Bronchus fibroblast of lung (primary cell): Measurements from ENCODE around the gene ISOC2. TPM values are rescaled to one million over a fixed set of nuclear protein-coding genes. Genes with fewer than 3 reads are reported as not detected.

Experiments used
- total RNA-seq: library from RNA; depleted of rRNA; stranded (reverse); fragments of >200 nt; gene quantifications from 2 replicates; pipeline ENCODE4 v1.2.3, GENCODE V29; 2015

ISOC2 gene, protein sequence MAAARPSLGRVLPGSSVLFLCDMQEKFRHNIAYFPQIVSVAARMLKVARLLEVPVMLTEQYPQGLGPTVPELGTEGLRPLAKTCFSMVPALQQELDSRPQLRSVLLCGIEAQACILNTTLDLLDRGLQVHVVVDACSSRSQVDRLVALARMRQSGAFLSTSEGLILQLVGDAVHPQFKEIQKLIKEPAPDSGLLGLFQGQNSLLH
- 74.8 and 86.4 TPM in 2 replicates for total RNA-seq

DNA sequence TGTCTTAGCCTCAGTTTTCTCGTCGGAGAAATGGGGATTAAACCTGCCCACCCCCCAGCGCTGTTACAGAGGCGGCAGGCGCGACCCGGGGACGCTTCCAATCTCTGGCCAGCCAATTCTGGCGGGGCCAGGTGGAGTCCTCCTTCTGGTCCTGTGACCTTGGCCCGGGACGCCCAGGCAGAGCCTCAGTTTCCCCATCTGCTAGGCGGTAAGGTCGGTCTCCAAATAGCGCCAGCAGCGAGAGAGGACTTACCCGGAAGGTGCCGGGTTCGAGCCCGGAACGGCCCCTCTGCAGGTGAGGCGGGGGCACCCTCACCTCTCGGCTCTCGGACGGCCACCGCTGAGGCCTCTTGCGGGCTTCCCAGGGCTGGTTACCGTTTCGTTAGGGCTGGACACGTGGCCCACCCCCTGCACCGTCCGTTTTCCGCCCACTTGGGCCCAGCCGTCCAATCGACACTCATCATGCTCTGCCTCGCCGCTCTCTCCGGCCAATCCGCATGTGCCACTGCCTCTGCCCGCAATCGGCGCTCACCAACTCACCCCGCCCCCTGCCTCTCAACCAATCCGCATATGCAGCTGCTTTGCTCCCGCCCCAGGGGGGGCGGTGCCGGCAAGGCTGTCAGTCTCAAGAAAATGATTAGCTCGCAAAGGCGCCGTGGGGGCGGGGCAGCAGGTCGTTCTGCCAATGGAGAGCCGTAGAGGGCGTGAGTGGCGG is at the start of gene ISOC2:
Gene ISOC2, minus strand, starts transcription at position 384 of the 715 bp plus-strand sequence. CDS start 5,156 bp downstream, outside the sequence.

DNA sequence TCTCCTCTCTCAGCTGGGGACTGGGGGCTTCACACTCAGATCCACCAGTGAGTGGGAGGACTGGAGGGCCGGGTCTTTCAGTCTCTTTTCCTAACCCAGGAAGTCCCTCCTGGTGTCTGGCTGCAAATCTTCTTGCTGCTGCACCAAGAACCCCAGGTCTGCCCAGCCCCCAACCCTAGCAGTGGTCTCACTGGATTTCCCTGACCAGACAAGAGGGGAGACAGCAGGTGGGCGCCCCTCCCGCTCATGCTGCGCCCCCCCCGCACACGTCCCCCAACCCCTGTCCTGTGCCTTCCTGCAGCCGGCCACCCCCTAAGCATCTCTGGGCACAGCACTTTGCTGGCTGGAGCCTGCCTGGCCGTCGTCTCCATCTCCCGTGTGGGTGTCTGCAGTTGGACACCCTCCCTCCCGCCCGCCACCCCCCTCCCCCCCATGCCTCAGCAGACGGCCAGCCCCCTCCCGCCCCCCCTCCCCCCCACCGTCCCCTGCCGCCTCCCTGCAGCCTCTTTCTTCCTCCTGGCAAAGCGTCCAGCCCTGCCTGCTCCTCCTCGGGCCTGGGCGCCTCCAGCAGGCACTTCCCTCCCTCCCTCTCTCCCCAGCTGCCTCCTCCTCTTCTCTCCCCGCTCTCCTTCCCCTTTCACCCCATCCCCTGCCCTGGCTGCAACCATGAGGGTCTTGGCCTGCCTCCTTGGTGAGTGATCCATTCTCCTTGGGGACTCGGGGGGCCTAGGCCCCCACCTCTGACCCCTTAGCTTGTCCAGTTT is 26.7 kb upstream of the ISOC2 start, which contains the start of gene SSC5D:
Gene SSC5D, plus strand, starts transcription at position 513 of the 764 bp plus-strand sequence. Its CDS starts 154 bp downstream, at position 667.

DNA sequence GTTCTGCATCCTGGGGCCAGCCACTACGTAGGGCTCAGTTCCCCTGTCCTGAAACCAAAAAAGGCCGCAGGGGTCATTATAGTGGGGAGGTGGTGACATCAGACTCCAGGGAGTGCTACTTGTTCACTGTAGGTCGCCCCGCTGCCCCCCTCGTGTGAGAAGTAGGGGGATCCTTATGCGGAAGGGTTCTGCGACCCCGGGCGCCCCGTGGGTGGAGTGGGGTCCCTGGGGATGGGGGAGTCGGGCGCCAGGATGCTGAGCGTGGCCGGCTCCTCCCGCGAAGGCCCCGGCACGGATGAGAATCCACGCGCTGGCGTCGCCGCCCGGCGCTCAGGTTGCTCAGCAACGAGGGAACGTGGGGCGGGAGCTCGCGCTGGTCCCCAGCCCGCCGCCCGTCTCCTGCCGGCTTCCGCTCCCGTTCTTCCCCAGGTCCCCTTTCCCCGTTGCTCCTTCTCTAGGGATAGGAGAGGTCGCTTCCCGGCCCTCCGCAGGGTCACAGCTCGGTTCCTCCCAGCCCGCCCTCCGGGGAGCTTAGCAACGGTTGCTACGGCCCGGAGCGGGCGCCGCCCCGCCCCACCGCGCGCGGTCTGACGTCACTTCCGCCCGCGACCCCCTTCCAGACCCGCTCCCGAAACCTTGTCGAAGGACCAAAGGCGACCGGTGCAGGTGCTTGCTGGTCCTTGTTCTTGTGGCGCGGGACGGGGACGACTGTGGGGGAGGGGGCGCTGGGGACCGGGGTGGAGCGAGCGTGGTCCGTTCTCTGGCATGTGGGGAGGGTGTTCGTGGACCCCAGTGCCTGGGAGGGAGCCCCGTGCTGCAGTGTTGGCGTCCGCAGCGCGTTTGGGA is 23.4 kb upstream of the ISOC2 start, which contains the start of gene NAT14:
Gene NAT14, plus strand, starts transcription at position 596 of the 846 bp plus-strand sequence. CDS start 521 bp downstream, outside the sequence.

DNA sequence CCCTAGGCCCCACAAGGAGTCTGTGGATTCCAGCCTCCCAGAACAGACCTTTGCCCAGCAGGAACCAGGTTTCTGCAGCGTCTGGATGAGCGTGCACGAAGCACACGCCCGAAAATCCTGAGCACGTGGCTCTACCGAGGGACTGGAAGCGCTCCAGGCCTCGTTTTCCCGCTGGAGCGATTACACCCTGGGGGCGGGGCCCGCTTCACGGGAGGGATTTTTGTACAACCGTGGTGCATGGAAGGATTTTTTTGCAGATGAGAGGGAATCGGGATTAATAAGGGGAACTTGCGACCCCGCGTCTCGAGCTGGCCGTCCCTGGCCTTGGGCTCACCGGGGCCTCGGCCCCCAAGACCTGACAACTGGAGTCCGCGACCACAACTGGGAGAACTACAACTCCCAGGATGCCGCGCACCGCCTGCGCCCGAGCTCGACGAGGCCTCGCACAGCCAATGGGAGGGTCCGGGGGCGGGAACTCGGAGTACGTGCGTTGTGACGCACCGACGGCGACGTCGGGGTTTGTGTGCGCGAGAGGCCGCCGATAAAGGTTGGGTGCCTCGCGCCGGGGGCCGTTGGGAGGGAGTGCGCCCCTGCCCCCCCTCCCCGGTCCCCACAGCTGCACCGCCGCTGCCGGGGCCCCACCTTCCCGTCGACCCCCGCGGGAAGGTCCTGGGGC is 14.8 kb upstream of the ISOC2 start, which contains the start of gene ZNF628:
Gene ZNF628, plus strand, starts transcription at position 518 of the 676 bp plus-strand sequence. CDS start 3,294 bp downstream, outside the sequence.

DNA sequence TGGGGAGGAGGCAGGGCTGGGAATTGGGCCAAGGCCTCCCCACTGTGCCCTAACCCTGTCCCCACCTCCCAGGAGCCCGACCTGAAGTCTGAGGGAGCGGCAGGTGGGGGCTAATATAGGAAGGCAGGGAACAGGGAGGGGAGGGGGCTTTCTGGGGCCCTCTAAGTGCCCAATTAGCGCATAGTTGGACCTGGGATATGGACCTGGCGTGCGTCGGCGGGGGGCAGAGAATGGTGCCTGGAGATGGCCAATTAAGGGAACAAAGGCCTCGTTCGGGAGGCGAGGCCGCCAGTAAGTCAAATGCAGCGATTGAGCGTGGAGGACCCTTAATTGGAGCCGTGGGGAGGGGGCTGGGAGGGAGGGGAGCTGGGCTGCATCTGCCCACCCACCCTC is 3.2 kb upstream of the ISOC2 start, which contains the start of gene C19orf85:
Gene C19orf85, minus strand, starts transcription at position 90 of the 393 bp plus-strand sequence. CDS start 197 bp downstream, outside the sequence.

DNA sequence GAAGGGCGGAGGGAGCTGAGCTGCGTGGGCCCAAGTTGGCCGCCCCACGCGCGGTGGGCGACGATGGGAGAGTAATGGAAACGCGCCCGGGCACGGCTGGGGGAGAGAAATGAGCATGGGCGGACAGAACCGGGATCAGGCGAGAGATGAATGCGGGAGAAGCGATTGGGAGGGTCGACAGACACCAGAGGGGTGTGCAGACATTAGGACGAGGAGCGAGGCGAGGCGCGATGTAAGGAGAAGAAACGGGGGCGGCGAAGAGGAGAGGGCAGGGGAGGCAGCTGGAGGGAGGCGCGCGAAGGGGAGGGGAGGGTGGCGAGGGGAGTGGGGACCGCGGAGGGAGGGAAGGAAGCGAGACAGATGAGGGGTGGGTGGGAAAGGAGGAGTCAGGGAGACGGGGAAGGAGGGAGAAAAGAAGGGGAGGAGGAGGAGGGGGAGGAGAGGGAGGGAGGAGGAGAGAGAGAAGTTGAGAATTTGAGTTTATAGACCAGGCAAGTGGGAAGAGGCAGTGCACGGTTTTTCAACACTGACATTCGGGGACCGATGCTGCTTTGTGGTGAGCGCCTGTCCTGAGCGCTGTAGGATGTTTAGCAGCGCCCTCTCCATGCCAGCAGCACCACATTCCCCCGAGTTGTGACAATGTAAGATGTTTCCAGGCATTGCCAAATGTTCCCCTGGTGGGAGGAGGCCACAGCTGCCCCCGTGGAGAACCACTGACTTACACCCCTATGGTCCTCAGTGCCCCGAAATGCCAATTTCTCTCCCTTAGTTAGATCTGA is 18.2 kb downstream of the ISOC2 start, which contains the start of gene SHISA7:
Gene SHISA7, minus strand, starts transcription at position 256 of the 779 bp plus-strand sequence. CDS start 437 bp downstream, outside the sequence.

DNA sequence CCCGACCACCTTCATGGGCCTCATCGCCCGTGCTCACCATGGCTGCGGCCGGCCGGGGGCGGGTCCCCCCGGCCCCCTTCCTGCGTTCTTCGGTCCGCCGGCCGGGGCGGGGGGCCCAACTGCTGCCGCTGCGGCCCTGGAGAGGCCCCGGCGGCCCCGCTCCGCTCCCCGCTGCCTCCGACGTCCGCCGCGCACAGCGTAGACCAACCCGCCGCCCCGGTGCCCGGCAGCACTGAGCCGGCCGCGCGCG is 54.0 kb downstream of the ISOC2 start, which contains the start of gene UBE2S:
Gene UBE2S, minus strand, starts transcription at position 239 of the 250 bp plus-strand sequence. Its CDS starts 199 bp downstream, at position 40.

Other genes with a start within 250 kb of the ISOC2 start
- gene TMEM86B, start 232.9 kb downstream of the ISOC2 start, total RNA-seq = 0.84 and 1.2 TPM in 2 replicates
- gene PPP6R1, start 202.6 kb downstream of the ISOC2 start, total RNA-seq = 30.8 and 31.7 TPM in 2 replicates
- 51.3 and 58.7 TPM in 2 replicates for gene HSPBP1, start 181.5 kb downstream of the ISOC2 start, total RNA-seq
- gene BRSK1, start 177.6 kb downstream of the ISOC2 start, total RNA-seq = 4.9 and 5.8 TPM in 2 replicates
- not detected in 2 replicates for gene TMEM150B, start 136.3 kb downstream of the ISOC2 start, total RNA-seq
- 5.5 and 7.4 TPM in 2 replicates for gene KMT5C, start 121.8 kb downstream of the ISOC2 start, total RNA-seq
- gene COX6B2, start 106.9 kb downstream of the ISOC2 start, total RNA-seq = 0.30 TPM in 1 of 2 replicates, not detected in the other
- not detected in 2 replicates for gene GARIN5B, start 98.4 kb downstream of the ISOC2 start, total RNA-seq
- gene IL11, start 91.2 kb downstream of the ISOC2 start, total RNA-seq = 2.4 and 10.4 TPM in 2 replicates
- not detected in 2 replicates for gene TMEM190, start 84.8 kb downstream of the ISOC2 start, total RNA-seq
- gene TMEM238, start 77.3 kb downstream of the ISOC2 start, total RNA-seq = 0.17 and 1.8 TPM in 2 replicates
- 462 and 817 TPM in 2 replicates for gene RPL28, start 75.7 kb downstream of the ISOC2 start, total RNA-seq
- 249 and 263 TPM in 2 replicates for gene UBE2S, start 53.9 kb downstream of the ISOC2 start, total RNA-seq
- not detected in 2 replicates for gene SHISA7, start 18.3 kb downstream of the ISOC2 start, total RNA-seq
- gene C19orf85, start 3.1 kb upstream of the ISOC2 start, total RNA-seq = not detected in 2 replicates
- 5.4 and 9.4 TPM in 2 replicates for gene ZNF628, start 15.0 kb upstream of the ISOC2 start, total RNA-seq
- 25.1 and 29.8 TPM in 2 replicates for gene NAT14, start 23.5 kb upstream of the ISOC2 start, total RNA-seq
- gene SSC5D, start 26.8 kb upstream of the ISOC2 start, total RNA-seq = 0.89 and 1.7 TPM in 2 replicates
- not detected in 2 replicates for gene SBK2, start 75.5 kb upstream of the ISOC2 start, total RNA-seq
- gene SBK3, start 83.9 kb upstream of the ISOC2 start, total RNA-seq = 0.15 TPM in 1 of 2 replicates, not detected in the other
- gene ZNF579, start 119.2 kb upstream of the ISOC2 start, total RNA-seq = 5.0 and 5.2 TPM in 2 replicates
- 4.5 and 4.9 TPM in 2 replicates for gene FIZ1, start 137.9 kb upstream of the ISOC2 start, total RNA-seq
- 19.3 and 19.7 TPM in 2 replicates for gene ZNF524, start 138.6 kb upstream of the ISOC2 start, total RNA-seq
- 2.4 and 3.2 TPM in 2 replicates for gene ZNF865, start 144.0 kb upstream of the ISOC2 start, total RNA-seq
- gene ZNF784, start 162.9 kb upstream of the ISOC2 start, total RNA-seq = 1.9 and 3.0 TPM in 2 replicates
- gene ZNF580, start 179.4 kb upstream of the ISOC2 start, total RNA-seq = 10.4 and 15.0 TPM in 2 replicates
- gene ZNF581, start 182.0 kb upstream of the ISOC2 start, total RNA-seq = 20.5 and 26.3 TPM in 2 replicates
- 14.7 and 15.6 TPM in 2 replicates for gene CCDC106, start 186.6 kb upstream of the ISOC2 start, total RNA-seq
- gene U2AF2, start 193.4 kb upstream of the ISOC2 start, total RNA-seq = 197 and 225 TPM in 2 replicates
- 103 and 112 TPM in 2 replicates for gene EPN1, start 213.6 kb upstream of the ISOC2 start, total RNA-seq